ENCODE results near the gene WDR91.

Gene WDR91

GRCh38 chr7:135199439-135199838 lies 11.9 kb downstream of the WDR91 start:
- no peak for DNase-seq (ENCODE audit: low spot score)
- Histone ChIP-seq H3K79me1 (ENCODE audit: low read depth, low read length) (no peaks in the 10 kb centered on the region), H3K23ac (ENCODE audit: low read depth, low read length, poor library complexity) (no peak overlapping the region), H3K4me1 (ENCODE audit: control insufficient read depth in 2 of 2, insufficient read depth in 1 of 2, low read depth in 1 of 2, low read length in 2 of 2) (peaks cover 0 to 6% of the 10 kb centered on the region in 2 donors), H3K4ac (ENCODE audit: low read length) (no peak overlapping the region), H2BK12ac (ENCODE audit: low read length) (no peak overlapping the region), H2AFZ (ENCODE audit: low read length) (no peak overlapping the region), H2AK5ac (ENCODE audit: low read depth, low read length) (no peak overlapping the region), H2BK5ac (ENCODE audit: low read length) (no peak overlapping the region), H4K8ac (ENCODE audit: low read depth, low read length) (no peak overlapping the region), H3K18ac (ENCODE audit: low read length) (no peak overlapping the region), H3K4me3 (ENCODE audit: low read length in 2 of 2) (no peak overlapping the region), H2BK120ac (ENCODE audit: low read depth, low read length) (no peak overlapping the region), H3K36me3 (replicated peaks in 1 of 2; ENCODE audit: control insufficient read depth in 2 of 2, insufficient read depth in 2 of 2, low read length in 2 of 2) (peaks cover 1 to 68% of the 10 kb centered on the region in 2 donors), H3K9ac (ENCODE audit: low read depth, low read length, poor library complexity) (no peak overlapping the region), H3K14ac (ENCODE audit: low read length) (no peak overlapping the region), H3K27me3 (ENCODE audit: control insufficient read depth in 3 of 3, insufficient read depth in 3 of 3, low read depth in 1 of 3, low read length in 3 of 3) (no peaks in the 10 kb centered on the region), H3K4me2 (ENCODE audit: insufficient read depth, low read length, poor library complexity, severe bottlenecking) (no peak overlapping the region), H3K27ac (replicated peaks; ENCODE audit: low read length) (no peak overlapping the region), H4K91ac (ENCODE audit: low read depth, low read length, poor library complexity) (no peak overlapping the region), H3K9me3 (replicated peaks in 1 of 2; ENCODE audit: control insufficient read depth in 2 of 2, insufficient read depth in 1 of 2, low read depth in 1 of 2, low read length in 2 of 2) (no peaks in the 10 kb centered on the region), H2BK15ac (ENCODE audit: low read length) (no peak overlapping the region)
- no CpG with 5 or more reads among the region's 4 CpGs for WGBS, 2 donors (ENCODE audit: extremely low coverage in 2 of 2, insufficient read length in 2 of 2, insufficient replicate concordance in 1 of 2)

GRCh38 chr7:135197906-135198655 lies 13.2 kb downstream of the WDR91 start:
- Histone ChIP-seq H3K79me1 (ENCODE audit: low read depth, low read length) (no peaks in the 10 kb centered on the region), H3K4me1 (ENCODE audit: control insufficient read depth in 2 of 2, insufficient read depth in 1 of 2, low read depth in 1 of 2, low read length in 2 of 2) (peaks cover 2 to 6% of the 10 kb centered on the region in 2 donors), H2AFZ (ENCODE audit: low read length) (no peak overlapping the region)

GRCh38 chr7:135197343-135197742 lies 14.0 kb downstream of the WDR91 start:
- no peak overlapping the region for H3K4ac ChIP-seq (ENCODE audit: low read length)
- no peak overlapping the region for H4K8ac ChIP-seq (ENCODE audit: low read depth, low read length)
- H2BK15ac ChIP-seq (ENCODE audit: low read length), result no peak overlapping the region
- DNase-seq (ENCODE audit: low spot score), result no peak
- H3K14ac ChIP-seq (ENCODE audit: low read length), result no peak overlapping the region
- H4K91ac ChIP-seq (ENCODE audit: low read depth, low read length, poor library complexity), result no peak overlapping the region
- H2BK12ac ChIP-seq (ENCODE audit: low read length), result no peak overlapping the region
- no peaks in the 10 kb centered on the region for H3K9me3 ChIP-seq (replicated peaks in 1 of 2; ENCODE audit: control insufficient read depth in 2 of 2, insufficient read depth in 1 of 2, low read depth in 1 of 2, low read length in 2 of 2)
- no peak overlapping the region for H2AFZ ChIP-seq (ENCODE audit: low read length)
- no peak overlapping the region for H3K27ac ChIP-seq (replicated peaks; ENCODE audit: low read length)
- no peak overlapping the region for H3K4me3 ChIP-seq (ENCODE audit: low read length in 2 of 2)
- peaks cover 1 to 73% of the 10 kb centered on the region in 2 donors for H3K36me3 ChIP-seq (replicated peaks in 1 of 2; ENCODE audit: control insufficient read depth in 2 of 2, insufficient read depth in 2 of 2, low read length in 2 of 2)
- peak overlapping the region; percentile 9 for H3K9ac ChIP-seq (ENCODE audit: low read depth, low read length, poor library complexity)
- no peak overlapping the region for H3K23ac ChIP-seq (ENCODE audit: low read depth, low read length, poor library complexity)
- WGBS, 2 donors (ENCODE audit: extremely low coverage in 2 of 2, insufficient read length in 2 of 2, insufficient replicate concordance in 1 of 2), result no CpG with 5 or more reads among the region's 2 CpGs
- no peaks in the 10 kb centered on the region for H3K79me1 ChIP-seq (ENCODE audit: low read depth, low read length)
- H3K4me2 ChIP-seq (ENCODE audit: insufficient read depth, low read length, poor library complexity, severe bottlenecking), result no peak overlapping the region
- H2BK120ac ChIP-seq (ENCODE audit: low read depth, low read length), result no peak overlapping the region
- H2AK5ac ChIP-seq (ENCODE audit: low read depth, low read length), result no peak overlapping the region
- H2BK5ac ChIP-seq (ENCODE audit: low read length), result no peak overlapping the region
- H3K18ac ChIP-seq (ENCODE audit: low read length), result no peak overlapping the region
- H3K4me1 ChIP-seq (ENCODE audit: control insufficient read depth in 2 of 2, insufficient read depth in 1 of 2, low read depth in 1 of 2, low read length in 2 of 2), result peaks cover 2 to 6% of the 10 kb centered on the region in 2 donors
- H3K27me3 ChIP-seq (ENCODE audit: control insufficient read depth in 3 of 3, insufficient read depth in 3 of 3, low read depth in 1 of 3, low read length in 3 of 3), result no peaks in the 10 kb centered on the region

More at GRCh38 chr7:135197906-135198655, 13.2 kb downstream of the WDR91 start:
- Histone ChIP-seq H3K4me2 (ENCODE audit: insufficient read depth, low read length, poor library complexity, severe bottlenecking) (no peak overlapping the region), H4K8ac (ENCODE audit: low read depth, low read length) (no peak overlapping the region), H3K27ac (replicated peaks; ENCODE audit: low read length) (no peak overlapping the region), H2BK12ac (ENCODE audit: low read length) (no peak overlapping the region), H3K4me3 (ENCODE audit: low read length in 2 of 2) (no peak overlapping the region), H3K4ac (ENCODE audit: low read length) (no peak overlapping the region), H3K9me3 (replicated peaks in 1 of 2; ENCODE audit: control insufficient read depth in 2 of 2, insufficient read depth in 1 of 2, low read depth in 1 of 2, low read length in 2 of 2) (no peaks in the 10 kb centered on the region), H3K23ac (ENCODE audit: low read depth, low read length, poor library complexity) (no peak overlapping the region), H3K14ac (ENCODE audit: low read length) (no peak overlapping the region), H2BK5ac (ENCODE audit: low read length) (no peak overlapping the region), H2AK5ac (ENCODE audit: low read depth, low read length) (no peak overlapping the region), H3K27me3 (ENCODE audit: control insufficient read depth in 3 of 3, insufficient read depth in 3 of 3, low read depth in 1 of 3, low read length in 3 of 3) (no peaks in the 10 kb centered on the region), H3K36me3 (replicated peaks in 1 of 2; ENCODE audit: control insufficient read depth in 2 of 2, insufficient read depth in 2 of 2, low read length in 2 of 2) (peaks cover 1 to 69% of the 10 kb centered on the region in 2 donors), H3K18ac (ENCODE audit: low read length) (no peak overlapping the region), H2BK15ac (ENCODE audit: low read length) (no peak overlapping the region), H2BK120ac (ENCODE audit: low read depth, low read length) (no peak overlapping the region), H4K91ac (ENCODE audit: low read depth, low read length, poor library complexity) (no peak overlapping the region), H3K9ac (ENCODE audit: low read depth, low read length, poor library complexity) (no peak overlapping the region)
- no CpG with 5 or more reads among the region's 15 CpGs for WGBS, 2 donors (ENCODE audit: extremely low coverage in 2 of 2, insufficient read length in 2 of 2, insufficient replicate concordance in 1 of 2)
- DNase-seq (ENCODE audit: low spot score), result no peak

- no peak overlapping the region for H4K91ac ChIP-seq (ENCODE audit: low read depth, low read length, poor library complexity)
- H3K27ac ChIP-seq (replicated peaks; ENCODE audit: low read length), result no peak overlapping the region
- H2AFZ ChIP-seq (ENCODE audit: low read length), result no peak overlapping the region
- H2BK12ac ChIP-seq (ENCODE audit: low read length), result no peak overlapping the region
- H3K18ac ChIP-seq (ENCODE audit: low read length), result peak overlapping the region; percentile 55
- no peak overlapping the region for H2BK15ac ChIP-seq (ENCODE audit: low read length)
- DNase-seq (ENCODE audit: low spot score), result no peak
- no peaks in the 10 kb centered on the region for H3K79me1 ChIP-seq (ENCODE audit: low read depth, low read length)
- H3K4me1 ChIP-seq (ENCODE audit: control insufficient read depth in 2 of 2, insufficient read depth in 1 of 2, low read depth in 1 of 2, low read length in 2 of 2), result peaks cover 2 to 6% of the 10 kb centered on the region in 2 donors
- no peak overlapping the region for H3K4me2 ChIP-seq (ENCODE audit: insufficient read depth, low read length, poor library complexity, severe bottlenecking)
- no peak overlapping the region for H3K14ac ChIP-seq (ENCODE audit: low read length)
- no peak overlapping the region for H2AK5ac ChIP-seq (ENCODE audit: low read depth, low read length)
- no peak overlapping the region for H3K23ac ChIP-seq (ENCODE audit: low read depth, low read length, poor library complexity)
- H3K4me3 ChIP-seq (ENCODE audit: low read length in 2 of 2), result no peak overlapping the region
- H3K4ac ChIP-seq (ENCODE audit: low read length), result no peak overlapping the region
- H3K36me3 ChIP-seq (replicated peaks in 1 of 2; ENCODE audit: control insufficient read depth in 2 of 2, insufficient read depth in 2 of 2, low read length in 2 of 2), result peaks cover 1 to 72% of the 10 kb centered on the region in 2 donors
- no peak overlapping the region for H3K9ac ChIP-seq (ENCODE audit: low read depth, low read length, poor library complexity)
- H2BK5ac ChIP-seq (ENCODE audit: low read length), result no peak overlapping the region
- no peaks in the 10 kb centered on the region for H3K27me3 ChIP-seq (ENCODE audit: control insufficient read depth in 3 of 3, insufficient read depth in 3 of 3, low read depth in 1 of 3, low read length in 3 of 3)
- no peak overlapping the region for H2BK120ac ChIP-seq (ENCODE audit: low read depth, low read length)
- H3K9me3 ChIP-seq (replicated peaks in 1 of 2; ENCODE audit: control insufficient read depth in 2 of 2, insufficient read depth in 1 of 2, low read depth in 1 of 2, low read length in 2 of 2), result no peaks in the 10 kb centered on the region
- WGBS, 2 donors (ENCODE audit: extremely low coverage in 2 of 2, insufficient read length in 2 of 2, insufficient replicate concordance in 1 of 2), result no CpG with 5 or more reads among the region's 14 CpGs
- H4K8ac ChIP-seq (ENCODE audit: low read depth, low read length), result no peak overlapping the region
Observed at GRCh38 chr7:135195968-135196629, 15.2 kb downstream of the WDR91 start.
